H9 (cell line): ENCODE results near the gene HRH1. TPM values are rescaled to one million over a fixed set of nuclear protein-coding genes. Genes with fewer than 3 reads are reported as not detected.

ENCODE experiments used
- DNase-seq: peaks from one replicate; pipeline ENCODE4 v3.0.0-alpha.2; 2017
- H2AFZ ChIP-seq: one replicate; pipeline ENCODE4 v1.6.1; 2013; ENCODE audit warnings: mild to moderate bottlenecking, low read length, control low read depth, moderate library complexity
- H2AK5ac ChIP-seq: 2 replicates; pipeline ENCODE4 v1.6.1; 2013; ENCODE audit warnings: low read length, control low read depth, mixed read lengths; ENCODE audit not compliant: insufficient read length
- H2BK120ac ChIP-seq: one replicate; pipeline ENCODE4 v1.6.1; 2013; ENCODE audit warnings: low read depth, mild to moderate bottlenecking, low read length, control low read depth, inconsistent platforms; ENCODE audit not compliant: poor library complexity, severe bottlenecking
- H2BK12ac ChIP-seq: 2 replicates; pipeline ENCODE4 v1.6.1; 2013; ENCODE audit warnings: low read length, control low read depth, mixed read lengths, low read depth; ENCODE audit not compliant: insufficient read length
- H2BK15ac ChIP-seq: 2 replicates; pipeline ENCODE4 v1.6.1; 2013; ENCODE audit warnings: low read depth, low read length, control low read depth
- H2BK20ac ChIP-seq: one replicate; pipeline ENCODE4 v1.6.1; 2013; ENCODE audit warnings: low read depth, mild to moderate bottlenecking, low read length, control low read depth, inconsistent platforms; ENCODE audit not compliant: poor library complexity, severe bottlenecking
- H2BK5ac ChIP-seq: 2 replicates; pipeline ENCODE4 v1.6.1; 2013; ENCODE audit warnings: low read length, control low read depth, mixed read lengths; ENCODE audit not compliant: insufficient read length
- H3K14ac ChIP-seq: 2 replicates; pipeline ENCODE4 v1.6.1; 2013; ENCODE audit warnings: low read length, control low read depth; ENCODE audit not compliant: insufficient read depth
- H3K18ac ChIP-seq: 2 replicates; pipeline ENCODE4 v1.6.1; 2013; ENCODE audit warnings: low read depth, mild to moderate bottlenecking, mixed read lengths, low read length, control low read depth; ENCODE audit not compliant: insufficient read length
- H3K23ac ChIP-seq: 2 replicates; pipeline ENCODE4 v1.6.1; 2013; ENCODE audit warnings: low read length, control low read depth, mixed read lengths, low read depth; ENCODE audit not compliant: insufficient read length
- H3K23me2 ChIP-seq: 2 replicates; pipeline ENCODE4 v1.6.1; 2013; ENCODE audit warnings: low read depth, mild to moderate bottlenecking, mixed read lengths, low read length, control low read depth; ENCODE audit not compliant: insufficient read length, poor library complexity, severe bottlenecking
- H3K27ac ChIP-seq: 2 replicates; pipeline ENCODE4 v1.5.1; 2013; ENCODE audit warnings: low read length, control low read depth, mixed read lengths, low read depth; ENCODE audit not compliant: insufficient read length
- H3K27me3 ChIP-seq: 2 replicates; pipeline ENCODE4 v1.6.1; 2013; ENCODE audit warnings: low read length, control low read depth, inconsistent platforms; ENCODE audit not compliant: insufficient read depth
- H3K4ac ChIP-seq: 2 replicates; pipeline ENCODE4 v1.6.1; 2013; ENCODE audit warnings: low read depth, mild to moderate bottlenecking, control low read depth, inconsistent platforms, low read length, moderate library complexity
- H3K4me1 ChIP-seq: 2 replicates; pipeline ENCODE4 v1.6.1; 2013; ENCODE audit warnings: low read length, control low read depth, inconsistent platforms; ENCODE audit not compliant: insufficient read depth
- H3K4me2 ChIP-seq: 2 replicates; pipeline ENCODE4 v1.6.1; 2013; ENCODE audit warnings: low read length, control low read depth, mixed read lengths; ENCODE audit not compliant: insufficient read length, insufficient read depth
- H3K56ac ChIP-seq: 2 replicates; pipeline ENCODE4 v1.6.1; 2013; ENCODE audit warnings: low read depth, mild to moderate bottlenecking, mixed read lengths, low read length, control low read depth; ENCODE audit not compliant: insufficient read length
- H3K79me1 ChIP-seq: 2 replicates; pipeline ENCODE4 v1.6.1; 2013; ENCODE audit warnings: low read depth, mild to moderate bottlenecking, moderate library complexity, low read length, control low read depth, inconsistent platforms; ENCODE audit not compliant: insufficient read depth, poor library complexity, severe bottlenecking
- H3K79me2 ChIP-seq: 2 replicates; pipeline ENCODE4 v1.6.1; 2013; ENCODE audit warnings: low read length, control low read depth, inconsistent platforms; ENCODE audit not compliant: insufficient read depth
- H3K9ac ChIP-seq: 2 replicates; pipeline ENCODE4 v1.6.1; 2013; ENCODE audit warnings: low read length, control low read depth, mixed read lengths; ENCODE audit not compliant: insufficient read length; ENCODE audit errors: extremely low read depth
- H3K9me3 ChIP-seq: one replicate; pipeline ENCODE4 v1.6.1; 2013; ENCODE audit warnings: low read depth, low read length, inconsistent platforms; ENCODE audit not compliant: control insufficient read depth
- H3T11ph ChIP-seq: one replicate; pipeline ENCODE4 v1.6.1; 2013; ENCODE audit warnings: mild to moderate bottlenecking, low read length, control low read depth, inconsistent platforms
- H4K20me1 ChIP-seq: one replicate; pipeline ENCODE4 v1.6.1; 2013; ENCODE audit not compliant: control insufficient read depth, insufficient read length, insufficient read depth
- H4K5ac ChIP-seq: 2 replicates; pipeline ENCODE4 v1.6.1; 2013; ENCODE audit warnings: low read depth, mild to moderate bottlenecking, mixed read lengths, low read length, control low read depth; ENCODE audit not compliant: insufficient read length
- H4K8ac ChIP-seq: replicated peaks from 2 replicates; pipeline ENCODE4 v1.6.1; 2013; ENCODE audit warnings: low read length, control low read depth, mixed read lengths, low read depth; ENCODE audit not compliant: insufficient read length
- H4K91ac ChIP-seq: 2 replicates; pipeline ENCODE4 v1.6.1; 2013; ENCODE audit warnings: low read depth, mild to moderate bottlenecking, moderate library complexity, mixed read lengths, low read length, control low read depth; ENCODE audit not compliant: insufficient read length
- H3K27ac Mint-ChIP-seq, 3 experiments: 2 replicates in 2 of 3; 3 replicates in 1 of 3; pipeline ENCODE4 v1.8.0; 2020 to 2021; ENCODE audit warnings: mixed read lengths in 3 of 3, mild to moderate bottlenecking in 1 of 3, moderate library complexity in 1 of 3
- H3K27me3 Mint-ChIP-seq: 2 replicates; pipeline ENCODE4 v1.8.0; 2021; ENCODE audit warnings: low read depth, mild to moderate bottlenecking, moderate library complexity, mixed read lengths
- H3K36me3 Mint-ChIP-seq, 3 experiments: 2 replicates in 2 of 3; 3 replicates in 1 of 3; pipeline ENCODE4 v1.8.0; 2020 to 2021; ENCODE audit warnings: low read depth in 3 of 3, mixed read lengths in 3 of 3; ENCODE audit not compliant: insufficient read depth in 1 of 3
- H3K4me1 Mint-ChIP-seq, 2 experiments: 2 replicates each; pipeline ENCODE4 v1.8.0; 2020; ENCODE audit warnings: mixed read lengths in 2 of 2
- H3K4me3 Mint-ChIP-seq, 2 experiments: 2 replicates in 1 of 2; 3 replicates in 1 of 2; pipeline ENCODE4 v1.8.0; 2020 to 2021; ENCODE audit warnings: mild to moderate bottlenecking in 2 of 2, mixed read lengths in 2 of 2, moderate library complexity in 1 of 2
- H3K9me3 Mint-ChIP-seq, 2 experiments: 2 replicates in 1 of 2; 3 replicates in 1 of 2; pipeline ENCODE4 v1.8.0; 2020; ENCODE audit warnings: mild to moderate bottlenecking in 2 of 2, mixed read lengths in 2 of 2, moderate library complexity in 1 of 2
- CTCF ChIP-seq: fragments of 200-600 bp; sonication (generic); conservative IDR thresholded peaks from 3 replicates; pipeline ENCODE4 v1.8.0; 2021; ENCODE audit warnings: antibody characterized with exemption, mild to moderate bottlenecking
- WGBS: extraction: QIAGEN DNeasy Blood & Tissue Kit; methylation state at CpG from one replicate; pipeline ENCODE4 v1.1.7; 2013; ENCODE audit warnings: missing lambda C conversion rate, low lambda C conversion rate, mixed read lengths; ENCODE audit not compliant: insufficient read length; ENCODE audit errors: extremely low coverage; 5-methylcytosine and 5-hydroxymethylcytosine counted together
- total RNA-seq: library from RNA; stranded (reverse); gene quantifications from 2 replicates; pipeline ENCODE4 v1.2.1, GENCODE V29; 2021

The HRH1 gene
- total RNA-seq, 1 experiment from 2014 or later, result 0.74 TPM

DNA sequence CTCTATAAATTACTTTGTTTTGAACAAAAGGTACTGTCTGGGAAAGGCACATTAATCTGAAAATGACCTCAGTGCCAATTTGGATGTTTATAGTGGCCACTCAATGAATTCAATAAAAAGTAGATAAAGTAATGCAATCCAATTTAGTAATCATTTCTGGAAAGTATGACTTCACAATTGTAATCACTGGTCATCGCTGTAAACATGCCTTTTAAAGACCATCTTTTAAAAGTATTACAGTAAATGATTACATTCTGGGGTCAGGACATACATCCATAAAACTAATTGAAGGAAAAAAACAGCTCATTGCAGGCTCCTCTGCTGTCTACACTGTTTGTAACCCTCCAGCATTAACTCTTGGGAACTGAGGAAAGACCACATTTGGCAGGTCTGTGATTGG, 43.2 kb downstream of the HRH1 start:
- H3K79me2 ChIP-seq, result no peaks in the 10 kb centered on the region
- no peak overlapping the region for H3K9ac ChIP-seq
- H3K4me1 Mint-ChIP-seq, result peaks cover 27 to 28% of the 10 kb centered on the region in 2 experiments
- no peaks in the 10 kb centered on the region; a peak in 2 of 5 replicates for H3K9me3 Mint-ChIP-seq
- H3T11ph ChIP-seq, result no peak overlapping the region
- no peak overlapping the region for H2AK5ac ChIP-seq
- H2AFZ ChIP-seq, result no peak overlapping the region
- H3K4ac ChIP-seq, result no peak overlapping the region
- H3K23ac ChIP-seq, result no peak overlapping the region
- H3K4me3 Mint-ChIP-seq, result no peak overlapping the region
- no peak overlapping the region for H2BK120ac ChIP-seq
- H3K27me3 Mint-ChIP-seq, result peaks cover 14% of the 10 kb centered on the region
- no peak overlapping the region for H3K18ac ChIP-seq
- no peak overlapping the region for H2BK12ac ChIP-seq
- DNase-seq, result no peak
- no peak overlapping the region for H3K4me2 ChIP-seq
- no peak overlapping the region for H3K14ac ChIP-seq
- no peaks in the 10 kb centered on the region for H3K27me3 ChIP-seq
- no peak overlapping the region for H3K27ac Mint-ChIP-seq
- H2BK15ac ChIP-seq, result no peak overlapping the region
- H3K36me3 Mint-ChIP-seq, result no peaks in the 10 kb centered on the region; a peak in 1 of 7 replicates
- no peaks in the 10 kb centered on the region for H4K20me1 ChIP-seq
- WGBS, result no CpG with 5 or more reads among the region's 1 CpG
- no peak overlapping the region for H4K91ac ChIP-seq
- no peak for TF ChIP-seq CTCF
- H4K8ac ChIP-seq, result no peak overlapping the region
- H3K56ac ChIP-seq, result no peak overlapping the region
- H3K9me3 ChIP-seq, result no peaks in the 10 kb centered on the region
- no peaks in the 10 kb centered on the region for H3K23me2 ChIP-seq
- no peak overlapping the region for H3K27ac ChIP-seq
- no peak overlapping the region for H4K5ac ChIP-seq
- H3K4me1 ChIP-seq, result peaks cover 2% of the 10 kb centered on the region
- H2BK20ac ChIP-seq, result no peak overlapping the region
- H2BK5ac ChIP-seq, result no peak overlapping the region
- H3K79me1 ChIP-seq, result no peaks in the 10 kb centered on the region
